Tibial nerve (tissue), 4 donors: ENCODE data around the gene BAMBI. TPM values are rescaled to one million over a fixed set of nuclear protein-coding genes. Genes with fewer than 3 reads are reported as not detected.

Experiments
- DNase-seq, 2 donors: peaks; one replicate each; pipeline ENCODE4 v3.0.0-alpha.2; 2019; ENCODE audit warnings: low spot score in 2 of 2
- H3K27ac ChIP-seq, 4 donors: fragments of 200-600 bp; sonication (generic) in 3 of 4; one replicate each; pipeline ENCODE4 v1.5.1; 2017 to 2019; ENCODE audit warnings: mild to moderate bottlenecking in 1 of 4
- H3K27me3 ChIP-seq, 2 donors: fragments of 200-600 bp; sonication (generic) in 1 of 2; one replicate each; pipeline versions ENCODE4 v1.5.1 to v1.6.0; 2017 to 2019
- H3K36me3 ChIP-seq, 3 donors: fragments of 200-600 bp; sonication (generic); one replicate each; pipeline ENCODE4 v1.5.1; 2018 to 2019
- H3K4me1 ChIP-seq, 4 donors: fragments of 200-600 bp; sonication (generic) in 3 of 4; one replicate each; pipeline ENCODE4 v1.5.1; 2017 to 2019
- H3K4me3 ChIP-seq, 4 donors: fragments of 200-600 bp; sonication (generic) in 3 of 4; one replicate each; pipeline ENCODE4 v1.5.1; 2017 to 2019; ENCODE audit warnings: mild to moderate bottlenecking in 1 of 4, moderate library complexity in 1 of 4
- H3K9me3 ChIP-seq, 4 donors: fragments of 200-600 bp; sonication (generic) in 3 of 4; one replicate each; pipeline ENCODE4 v1.5.1; 2017 to 2019
- CTCF ChIP-seq, 5 experiments: fragments of 200-600 bp in 3 of 5; fragments of 450-650 bp in 2 of 5; sonication (generic) in 3 of 5; IDR thresholded peaks; one replicate each; pipeline ENCODE4 v1.5.1; 2016 to 2019; ENCODE audit warnings: antibody characterized with exemption in 5 of 5, mild to moderate bottlenecking in 3 of 5, moderate library complexity in 2 of 5
- EP300 ChIP-seq, 2 donors: sonication (generic); formaldehyde crosslinking; IDR thresholded peaks; one replicate each; pipeline ENCODE4 v1.6.1; 2017; ENCODE audit warnings: antibody characterized with exemption in 2 of 2, mild to moderate bottlenecking in 1 of 2
- POLR2A ChIP-seq, 2 donors: fragments of 450-650 bp; IDR thresholded peaks; one replicate each; pipeline ENCODE4 v1.6.1; 2017; ENCODE audit warnings: antibody characterized with exemption in 2 of 2, mild to moderate bottlenecking in 2 of 2, moderate library complexity in 2 of 2
- WGBS, 2 donors: methylation state at CpG; one replicate each; pipeline ENCODE4 v1.1.5; 2018; 5-methylcytosine and 5-hydroxymethylcytosine counted together
- small RNA-seq: library from RNA; depleted of rRNA; stranded (forward); fragments of <200 nt; gene quantifications from one replicate; pipeline ENCODE3, GENCODE V24; 2016
- total RNA-seq, 4 donors: library from RNA; depleted of rRNA; stranded (reverse); fragments of >200 nt; gene quantifications; one replicate each; pipeline ENCODE4 v1.1.0, GENCODE V29; 2016

BAMBI gene
- total RNA-seq, 4 donors from 2014 or later, result 8.8 to 16.7 (median 12.8) TPM

GRCh38 chr10:28728366-28728765 lies 51.0 kb downstream of the BAMBI start:
- 88 to 93% methylated on average over 1 of the region's 1 CpG for WGBS, 2 donors
- Histone ChIP-seq H3K9me3 (peaks cover 0 to under 1% (median 0%) of the 10 kb centered on the region in 4 donors), H3K36me3 (no peaks in the 10 kb centered on the region), H3K27ac (no peak overlapping the region), H3K27me3 (no peaks in the 10 kb centered on the region), H3K4me3 (no peak overlapping the region), H3K4me1 (no peaks in the 10 kb centered on the region)
- TF ChIP-seq EP300 (IDR thresholded peaks at IDR 0.05) (no peak), CTCF (IDR thresholded peaks at IDR 0.05) (no peak), POLR2A (IDR thresholded peaks at IDR 0.05) (no peak)
- no peak for DNase-seq

- H3K27me3 ChIP-seq, result no peaks in the 10 kb centered on the region
- H3K4me1 ChIP-seq, result no peaks in the 10 kb centered on the region
- no peak overlapping the region for H3K4me3 ChIP-seq
- H3K9me3 ChIP-seq, result peaks cover 0 to 8% (median 0%) of the 10 kb centered on the region in 4 donors
- no peak for TF ChIP-seq CTCF (IDR thresholded peaks at IDR 0.05)
- TF ChIP-seq EP300 (IDR thresholded peaks at IDR 0.05), result no peak
- no peak for TF ChIP-seq POLR2A (IDR thresholded peaks at IDR 0.05)
- WGBS, 2 donors, result 71 to 75% methylated on average over 7 of the region's 7 CpGs
- no peaks in the 10 kb centered on the region for H3K36me3 ChIP-seq
- DNase-seq, result no peak
- H3K27ac ChIP-seq, result no peak overlapping the region
These were observed 52.9 kb downstream of the BAMBI start for GRCh38 chr10:28730031-28730778.

GRCh38 chr10:28732091-28732490 lies 54.8 kb downstream of the BAMBI start:
- Histone ChIP-seq H3K4me1 (no peaks in the 10 kb centered on the region), H3K27me3 (no peaks in the 10 kb centered on the region), H3K27ac (no peak overlapping the region), H3K4me3 (no peak overlapping the region), H3K36me3 (no peaks in the 10 kb centered on the region), H3K9me3 (peaks cover 0 to 8% (median 0%) of the 10 kb centered on the region in 4 donors)
- WGBS, 2 donors, result 89 to 94% methylated on average over 8 of the region's 8 CpGs
- TF ChIP-seq EP300 (IDR thresholded peaks at IDR 0.05) (no peak), CTCF (IDR thresholded peaks at IDR 0.05) (no peak), POLR2A (IDR thresholded peaks at IDR 0.05) (no peak)
- no peak for DNase-seq

Small RNA genes lying within 50 kb of the gene (small RNA-seq; reads per million reads assigned to genes)
- not detected for gene RNU4ATAC6P
- not detected for gene RNU6-1067P

Other genes starting within 250 kb of the BAMBI start
- gene WAC, start 144.4 kb upstream of the BAMBI start, total RNA-seq, result 100 to 1,000 TPM; 101 to 131 (median 118) TPM